ENCODE measurements around the gene DNLZ. TPM values are rescaled to one million over a fixed set of nuclear protein-coding genes. Genes with fewer than 3 reads are reported as not detected.
"Not testable (repeated sequence)": the region's sequence is repeated elsewhere in the genome, so short reads cannot be mapped to it uniquely, and the experiment has no call there.

Gene DNLZ
- total and polyA plus RNA-seq, 2 donors: 4.2 to 14.9 TPM

GRCh38 chr9:136320972-136321371 is 42.6 kb downstream of the DNLZ start:
- DNase-seq (ENCODE audit: extremely low spot score); H3K27ac ChIP-seq (ENCODE audit: low read depth); H3K4me1 ChIP-seq (ENCODE audit: insufficient read depth); H3K4me3 ChIP-seq (ENCODE audit: low read depth, low read length); H3K36me3 ChIP-seq (ENCODE audit: insufficient read depth): not testable (repeated sequence)

- not testable (repeated sequence) for H3K27ac ChIP-seq (ENCODE audit: low read depth); H3K4me3 ChIP-seq (ENCODE audit: low read depth, low read length); H3K4me1 ChIP-seq (ENCODE audit: insufficient read depth); H3K36me3 ChIP-seq (ENCODE audit: insufficient read depth); DNase-seq (ENCODE audit: extremely low spot score)
- WGBS: 91% methylated on average over 3 of the region's 3 CpGs
Observed at GRCh38 chr9:136319955-136320354, 43.6 kb downstream of the DNLZ start.

- H3K27ac ChIP-seq (ENCODE audit: low read depth); H3K36me3 ChIP-seq (ENCODE audit: insufficient read depth); DNase-seq (ENCODE audit: extremely low spot score); H3K4me1 ChIP-seq (ENCODE audit: insufficient read depth); H3K4me3 ChIP-seq (ENCODE audit: low read depth, low read length): not testable (repeated sequence)
- WGBS: 96% methylated on average over 14 of the region's 14 CpGs
Observed at GRCh38 chr9:136319244-136319643, 44.3 kb downstream of the DNLZ start.

- no peaks in the 10 kb centered on the region for H3K36me3 ChIP-seq (ENCODE audit: insufficient read depth)
- whole genome bisulfite sequencing: 87% methylated on average over 16 of the region's 16 CpGs
Observed at GRCh38 chr9:136318776-136319241, 44.7 kb downstream of the DNLZ start.

GRCh38 chr9:136318111-136318775 is 45.3 kb downstream of the DNLZ start:
- Histone ChIP-seq H3K4me1 (ENCODE audit: insufficient read depth) (no peaks in the 10 kb centered on the region), H3K36me3 (ENCODE audit: insufficient read depth) (no peaks in the 10 kb centered on the region), H3K4me3 (ENCODE audit: low read depth, low read length) (no peak overlapping the region), H3K27ac (ENCODE audit: low read depth) (no peak overlapping the region)
- WGBS: 74% methylated on average over 21 of the region's 21 CpGs
- no peak for DNase-seq (ENCODE audit: extremely low spot score)

More at GRCh38 chr9:136318776-136319241, 44.7 kb downstream of the DNLZ start:
- Histone ChIP-seq H3K27ac (ENCODE audit: low read depth) (no peak overlapping the region), H3K4me3 (ENCODE audit: low read depth, low read length) (no peak overlapping the region), H3K4me1 (ENCODE audit: insufficient read depth) (no peaks in the 10 kb centered on the region)
- no peak for DNase-seq (ENCODE audit: extremely low spot score)

GRCh38 chr9:136317695-136318094 is 45.8 kb downstream of the DNLZ start:
- H3K27ac ChIP-seq (ENCODE audit: low read depth): no peak overlapping the region
- H3K36me3 ChIP-seq (ENCODE audit: insufficient read depth): no peaks in the 10 kb centered on the region
- 87% methylated on average over 16 of the region's 16 CpGs for WGBS
- H3K4me3 ChIP-seq (ENCODE audit: low read depth, low read length): no peak overlapping the region
- DNase-seq (ENCODE audit: extremely low spot score): no peak
- no peaks in the 10 kb centered on the region for H3K4me1 ChIP-seq (ENCODE audit: insufficient read depth)

- no peak for DNase-seq (ENCODE audit: extremely low spot score)
- Histone ChIP-seq H3K36me3 (ENCODE audit: insufficient read depth) (no peaks in the 10 kb centered on the region), H3K4me1 (ENCODE audit: insufficient read depth) (no peaks in the 10 kb centered on the region), H3K27ac (ENCODE audit: low read depth) (no peak overlapping the region), H3K4me3 (ENCODE audit: low read depth, low read length) (no peak overlapping the region)
- WGBS: 91% methylated on average over 13 of the region's 13 CpGs
Observed at GRCh38 chr9:136316896-136317676, 46.5 kb downstream of the DNLZ start.

GRCh38 chr9:136316271-136316751 is 47.2 kb downstream of the DNLZ start:
- 97% methylated on average over 23 of the region's 23 CpGs for WGBS
- no peaks in the 10 kb centered on the region for H3K4me1 ChIP-seq (ENCODE audit: insufficient read depth)
- H3K36me3 ChIP-seq (ENCODE audit: insufficient read depth): no peaks in the 10 kb centered on the region
- no peak overlapping the region for H3K4me3 ChIP-seq (ENCODE audit: low read depth, low read length)
- no peak overlapping the region for H3K27ac ChIP-seq (ENCODE audit: low read depth)
- no peak for DNase-seq (ENCODE audit: extremely low spot score)

- Histone ChIP-seq H3K4me1 (ENCODE audit: insufficient read depth) (no peaks in the 10 kb centered on the region), H3K4me3 (ENCODE audit: low read depth, low read length) (no peak overlapping the region), H3K36me3 (ENCODE audit: insufficient read depth) (no peaks in the 10 kb centered on the region), H3K27ac (ENCODE audit: low read depth) (no peak overlapping the region)
- 87% methylated on average over 4 of the region's 4 CpGs for WGBS
- DNase-seq (ENCODE audit: extremely low spot score): no peak
Observed at GRCh38 chr9:136314944-136315343, 48.6 kb downstream of the DNLZ start.

- 90% methylated on average over 3 of the region's 3 CpGs for WGBS
- Histone ChIP-seq H3K27ac (ENCODE audit: low read depth) (no peak overlapping the region), H3K36me3 (ENCODE audit: insufficient read depth) (no peaks in the 10 kb centered on the region), H3K4me3 (ENCODE audit: low read depth, low read length) (no peak overlapping the region), H3K4me1 (ENCODE audit: insufficient read depth) (no peaks in the 10 kb centered on the region)
- DNase-seq (ENCODE audit: extremely low spot score): no peak
Observed at GRCh38 chr9:136314056-136314416, 49.5 kb downstream of the DNLZ start.

GRCh38 chr9:136313111-136314055 is 50.2 kb downstream of the DNLZ start:
- WGBS: 81% methylated on average over 18 of the region's 18 CpGs
- H3K27ac ChIP-seq (ENCODE audit: low read depth): no peak overlapping the region
- H3K4me3 ChIP-seq (ENCODE audit: low read depth, low read length): no peak overlapping the region
- H3K36me3 ChIP-seq (ENCODE audit: insufficient read depth): no peaks in the 10 kb centered on the region
- no peaks in the 10 kb centered on the region for H3K4me1 ChIP-seq (ENCODE audit: insufficient read depth)
- no peak for DNase-seq (ENCODE audit: extremely low spot score)

GRCh38 chr9:136312436-136312835 is 51.1 kb downstream of the DNLZ start:
- Histone ChIP-seq H3K27ac (ENCODE audit: low read depth) (no peak overlapping the region), H3K36me3 (ENCODE audit: insufficient read depth) (no peaks in the 10 kb centered on the region), H3K4me3 (ENCODE audit: low read depth, low read length) (no peak overlapping the region), H3K4me1 (ENCODE audit: insufficient read depth) (no peaks in the 10 kb centered on the region)
- DNase-seq (ENCODE audit: extremely low spot score): no peak
- WGBS: 53% methylated on average over 12 of the region's 12 CpGs

- H3K27ac ChIP-seq (ENCODE audit: low read depth): no peak overlapping the region
- no peak for DNase-seq (ENCODE audit: extremely low spot score)
- H3K4me3 ChIP-seq (ENCODE audit: low read depth, low read length): no peak overlapping the region
- H3K36me3 ChIP-seq (ENCODE audit: insufficient read depth): no peaks in the 10 kb centered on the region
- 70% methylated on average over 10 of the region's 10 CpGs for WGBS
- H3K4me1 ChIP-seq (ENCODE audit: insufficient read depth): no peaks in the 10 kb centered on the region
Observed at GRCh38 chr9:136312009-136312375, 51.6 kb downstream of the DNLZ start.

All from urinary bladder (tissue), 4 donors.